ENCODE measurements around the gene HK3.

GRCh38 chr5:176861276-176861675 is 37.9 kb downstream of the HK3 start:
- TF ChIP-seq CTCF (conservative IDR thresholded peaks at IDR 0.05; ENCODE audit: low read length) (no peak), EZH2phosphoT487 (IDR thresholded peaks at IDR 0.05; ENCODE audit: borderline replicate concordance) (no peak)
